ENCODE results near the gene FAM131A.
A peak's percentile ranks its signal among the peaks of the same experiment; 100 is the strongest.
"Not testable (repeated sequence)": the region's sequence is repeated elsewhere in the genome, so short reads cannot be mapped to it uniquely, and the experiment has no call there.

Gene FAM131A

DNA sequence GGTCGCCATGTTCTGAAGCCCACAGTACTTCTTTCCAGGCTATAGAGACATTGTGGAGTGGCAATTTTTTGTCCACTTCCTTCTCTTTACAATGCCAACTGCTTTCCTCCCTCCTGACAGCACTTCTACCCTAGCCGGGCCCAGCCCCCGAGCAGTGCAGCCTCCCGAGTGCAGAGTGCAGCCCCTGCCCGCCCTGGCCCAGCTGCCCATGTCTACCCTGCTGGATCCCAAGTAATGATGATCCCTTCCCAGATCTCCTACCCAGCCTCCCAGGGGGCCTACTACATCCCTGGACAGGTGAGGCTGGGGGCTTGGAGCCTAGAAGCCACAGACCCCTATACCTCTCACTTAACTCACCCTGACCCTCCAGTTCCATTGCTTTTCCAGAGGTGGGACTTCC lies 20.2 kb upstream of the FAM131A start:
- DNase-seq, result no peak

- peak; percentile 33 for DNase-seq
These were observed 17.3 kb upstream of the FAM131A start for GRCh38 chr3:184320104-184320445.

DNA sequence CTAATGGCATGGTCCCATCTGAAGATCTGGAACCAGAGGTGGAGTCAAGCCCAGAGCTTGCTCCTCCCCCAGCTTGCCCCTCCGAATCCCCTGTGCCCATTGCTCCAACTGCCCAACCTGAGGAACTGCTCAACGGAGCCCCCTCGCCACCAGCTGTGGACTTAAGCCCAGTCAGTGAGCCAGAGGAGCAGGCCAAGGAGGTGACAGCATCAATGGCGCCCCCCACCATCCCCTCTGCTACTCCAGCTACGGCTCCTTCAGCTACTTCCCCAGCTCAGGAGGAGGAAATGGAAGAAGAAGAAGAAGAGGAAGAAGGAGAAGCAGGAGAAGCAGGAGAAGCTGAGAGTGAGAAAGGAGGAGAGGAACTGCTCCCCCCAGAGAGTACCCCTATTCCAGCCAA lies 15.7 kb upstream of the FAM131A start:
- no peak for DNase-seq

GRCh38 chr3:184322731-184323487 lies 14.5 kb upstream of the FAM131A start:
- DNase-seq, result no peak

- DNase-seq, result no peak
These were observed 13.7 kb upstream of the FAM131A start for GRCh38 chr3:184323696-184324095.

- no peak for DNase-seq
These were observed 12.1 kb upstream of the FAM131A start for GRCh38 chr3:184325269-184325668.

GRCh38 chr3:184325715-184326369 lies 11.6 kb upstream of the FAM131A start:
- DNase-seq, result no peak

GRCh38 chr3:184327171-184327570 lies 10.2 kb upstream of the FAM131A start:
- no peak for DNase-seq

- DNase-seq, result no peak
These were observed 8.9 kb upstream of the FAM131A start for GRCh38 chr3:184328516-184328915.

GRCh38 chr3:184332370-184333090 lies 4.9 kb upstream of the FAM131A start:
- DNase-seq, result no peak

- DNase-seq, result no peak
These were observed 4.2 kb upstream of the FAM131A start for GRCh38 chr3:184333190-184333589.

GRCh38 chr3:184333700-184334099 lies 3.7 kb upstream of the FAM131A start:
- no peak for DNase-seq

DNA sequence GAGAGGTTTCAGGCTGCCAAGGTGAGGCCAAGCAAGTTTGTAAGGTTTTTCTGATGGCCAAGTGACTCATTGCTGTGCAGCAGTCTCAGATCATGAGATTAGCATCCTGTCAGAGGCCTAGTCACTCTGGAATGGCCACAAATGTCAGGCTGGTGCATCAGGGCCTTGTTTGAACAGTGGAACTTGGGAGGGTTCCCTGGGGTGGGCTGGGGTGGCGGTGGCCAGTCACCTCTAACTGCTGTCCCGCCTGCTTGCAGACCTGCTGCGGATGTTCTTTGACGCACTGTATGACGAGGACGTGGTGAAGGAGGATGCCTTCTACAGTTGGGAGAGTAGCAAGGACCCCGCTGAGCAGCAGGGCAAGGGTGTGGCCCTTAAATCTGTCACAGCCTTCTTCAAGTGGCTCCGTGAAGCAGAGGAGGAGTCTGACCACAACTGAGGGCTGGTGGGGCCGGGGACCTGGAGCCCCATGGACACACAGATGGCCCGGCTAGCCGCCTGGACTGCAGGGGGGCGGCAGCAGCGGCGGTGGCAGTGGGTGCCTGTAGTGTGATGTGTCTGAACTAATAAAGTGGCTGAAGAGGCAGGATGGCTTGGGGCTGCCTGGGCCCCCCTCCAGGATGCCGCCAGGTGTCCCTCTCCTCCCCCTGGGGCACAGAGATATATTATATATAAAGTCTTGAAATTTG lies 2.8 kb upstream of the FAM131A start:
- DNase-seq, result peak; percentile 44

DNA sequence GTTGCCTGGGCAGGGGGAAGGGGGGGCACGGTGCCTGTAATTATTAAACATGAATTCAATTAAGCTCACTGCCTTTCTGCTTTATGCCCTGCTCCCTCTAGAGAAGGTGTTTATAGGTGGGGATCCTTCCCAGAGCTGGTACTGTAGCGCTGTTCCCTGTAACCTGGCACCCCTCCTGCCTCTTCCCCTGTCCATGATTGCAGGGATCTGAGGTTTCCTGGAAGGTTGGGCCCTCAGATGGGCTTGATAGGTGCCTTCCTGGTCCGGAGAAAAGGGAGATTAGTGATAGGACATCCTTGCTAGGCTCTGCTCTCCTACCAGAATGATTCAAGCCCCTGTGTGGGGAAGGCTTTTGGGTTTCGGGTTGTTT lies 2.1 kb upstream of the FAM131A start:
- DNase-seq, result no peak

GRCh38 chr3:184335661-184336546 lies 1.5 kb upstream of the FAM131A start:
- peak; percentile 91 for DNase-seq

DNA sequence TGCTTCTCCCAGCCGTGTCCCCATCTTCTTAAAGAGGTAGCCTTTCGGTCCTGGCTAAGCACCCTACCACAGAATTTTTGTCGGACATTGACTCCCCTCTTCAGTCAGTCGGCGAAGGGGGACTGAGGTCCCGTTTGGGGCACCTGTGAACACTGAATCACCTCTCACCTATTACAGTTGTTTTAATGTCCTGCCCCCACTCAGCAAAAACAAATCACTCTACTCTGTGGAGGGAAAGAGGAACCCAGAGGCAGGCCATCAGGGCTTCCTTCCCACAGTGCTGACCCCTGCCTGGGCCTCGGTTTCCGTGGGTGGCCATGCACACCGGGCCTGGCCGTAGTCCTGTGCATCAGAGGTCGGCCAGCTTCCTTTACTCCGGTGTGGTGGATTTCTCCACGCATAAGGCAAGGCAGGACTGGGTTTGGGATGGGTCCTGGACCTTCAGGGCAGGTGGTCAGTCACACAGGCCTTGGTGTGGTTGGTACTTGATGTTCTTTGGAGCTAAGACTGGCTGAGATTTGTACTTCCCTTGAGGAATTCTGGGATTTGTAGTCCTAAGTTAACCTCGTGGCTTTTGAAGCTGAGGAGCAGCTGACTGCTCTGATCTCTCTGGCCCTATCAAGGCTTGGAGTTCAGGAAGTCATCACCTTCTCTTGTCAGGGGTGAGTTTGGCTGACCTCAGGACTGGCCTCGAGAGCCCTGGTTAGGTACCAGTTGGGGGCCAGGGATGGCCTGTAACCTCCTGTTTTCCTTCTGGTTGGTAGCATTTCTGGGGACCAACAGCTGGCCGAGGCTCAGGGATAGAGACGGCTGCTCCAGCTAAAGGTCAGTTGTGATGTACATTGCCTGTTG lies 627 bp upstream of the FAM131A start:
- no peak for DNase-seq

DNA sequence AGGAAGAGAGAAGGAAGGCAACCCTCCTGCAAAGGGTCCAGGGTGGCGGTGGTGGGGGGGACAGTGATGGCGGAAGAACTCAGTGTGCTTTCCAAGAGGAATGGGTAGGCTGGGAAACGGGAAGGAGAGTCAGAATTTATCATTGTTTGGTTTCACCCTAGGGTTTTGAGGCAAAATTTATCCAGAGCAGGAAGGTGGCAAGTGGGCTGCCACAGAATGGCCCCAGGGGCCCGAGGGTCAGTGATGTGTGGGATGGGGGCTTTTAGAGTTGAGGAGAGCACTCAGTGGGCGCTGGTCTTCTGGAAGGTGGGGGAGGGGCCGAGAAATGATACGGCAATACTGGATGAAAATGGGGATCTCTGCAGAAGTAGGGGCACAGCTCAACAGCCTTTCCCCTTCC lies 581 bp downstream of the FAM131A start:
- DNase-seq, result no peak

DNA sequence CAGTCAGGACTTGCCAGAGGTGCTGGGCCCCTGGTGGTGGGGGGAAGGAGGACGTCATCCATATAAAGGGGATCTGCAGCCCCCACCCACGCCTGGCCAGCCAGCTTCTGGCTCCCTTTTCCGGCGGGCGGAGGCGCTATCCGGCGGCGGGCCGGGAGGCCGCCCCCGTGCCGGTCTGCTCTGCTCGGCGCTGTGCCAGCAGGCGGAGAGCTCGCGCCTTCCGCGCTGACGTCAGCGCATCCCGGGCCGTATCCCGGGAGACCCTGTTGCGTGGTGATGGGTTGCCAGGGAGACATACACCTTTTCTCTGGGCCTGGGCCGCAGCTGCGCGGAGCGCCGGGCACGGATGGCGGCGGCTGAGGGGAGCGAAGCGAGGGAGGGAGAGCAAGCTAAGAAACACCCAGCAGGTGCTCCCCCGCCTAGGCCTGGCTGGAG lies 1.1 kb downstream of the FAM131A start:
- peak; percentile 28 for DNase-seq

DNA sequence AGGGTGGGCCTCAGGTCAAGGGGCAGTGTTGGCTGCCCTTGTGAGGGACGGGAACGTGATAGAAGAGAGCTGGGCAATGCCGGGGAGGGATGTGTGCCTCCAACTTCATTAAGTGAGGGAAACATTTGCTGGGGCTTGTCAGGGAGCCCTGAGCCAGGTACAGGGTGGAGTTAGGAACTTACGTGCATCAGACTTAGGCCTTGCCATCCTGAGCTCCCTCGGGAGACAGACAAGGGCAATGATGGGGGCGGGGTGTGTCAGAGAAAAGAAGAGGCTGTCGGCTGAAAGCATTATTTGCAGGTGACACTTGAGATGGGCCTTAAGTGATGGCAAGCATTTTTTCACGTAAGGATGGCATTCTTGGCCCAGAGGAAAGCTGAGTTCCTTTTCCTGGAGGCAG lies 1.6 kb downstream of the FAM131A start:
- no peak for DNase-seq

DNA sequence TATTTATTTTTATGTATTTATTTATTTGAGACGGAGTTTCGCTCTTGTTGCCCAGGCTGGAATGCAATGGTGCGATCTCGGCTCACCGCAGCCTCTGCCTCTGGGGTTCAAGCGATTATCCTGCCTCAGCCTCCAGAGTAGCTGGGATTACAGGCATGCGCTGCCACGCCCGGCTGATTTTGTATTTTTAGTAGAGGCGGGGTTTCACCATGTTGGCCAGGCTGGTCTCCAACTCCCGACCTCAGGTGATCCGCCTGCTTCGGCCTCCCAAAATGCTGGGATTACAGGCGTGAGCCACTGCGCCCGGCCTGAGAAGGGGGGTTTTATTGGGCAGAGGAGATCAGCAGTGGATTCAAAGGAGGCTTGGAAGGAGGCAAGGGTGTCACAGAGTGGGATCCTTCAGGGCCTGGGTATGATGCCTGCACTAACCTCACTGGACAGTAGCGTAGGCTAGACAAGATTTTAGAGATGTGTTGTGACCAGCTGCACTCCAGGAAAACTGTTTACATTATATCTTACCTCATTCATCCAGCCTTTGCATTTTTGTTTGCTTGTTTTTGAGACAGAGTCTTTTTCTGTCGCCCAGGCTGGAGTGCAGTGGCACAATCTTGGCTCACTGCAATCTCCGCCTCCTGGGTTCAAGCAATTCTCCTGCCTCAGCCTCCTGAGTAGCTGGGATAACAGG lies 2.2 kb downstream of the FAM131A start:
- DNase-seq, result not testable (repeated sequence)

- DNase-seq, result no peak
These were observed 4.5 kb downstream of the FAM131A start for GRCh38 chr3:184341925-184342324.

All from CD4-positive, alpha-beta T cell treated with Interleukin-10 for 1 hour (primary cell).